Epithelial cell of proximal tubule (primary cell): ENCODE data around the gene PFKP. TPM values are rescaled to one million over a fixed set of nuclear protein-coding genes. Genes with fewer than 3 reads are reported as not detected.

Experiments
- DNase-seq: peaks from one replicate; pipeline ENCODE4 v3.0.0-alpha.2; 2011; ENCODE audit warnings: low read depth
- H3K4me3 ChIP-seq: 2 replicates; pipeline ENCODE4 v1.5.1; 2011; ENCODE audit warnings: low read depth, mild to moderate bottlenecking, low read length
- total RNA-seq: library from RNA; depleted of rRNA; stranded (reverse); fragments of >200 nt; gene quantifications from 2 replicates; pipeline ENCODE4 v1.2.3, GENCODE V29; 2015
- TF ChIP-seq, protein P1 (sequence below): conservative IDR thresholded peaks from 2 replicates; pipeline ENCODE4 v1.5.1; 2012; ENCODE audit warnings: low read depth, mild to moderate bottlenecking, low read length

Gene PFKP
- total RNA-seq, 1 donor from 2014 or later: 402 TPM

DNA sequence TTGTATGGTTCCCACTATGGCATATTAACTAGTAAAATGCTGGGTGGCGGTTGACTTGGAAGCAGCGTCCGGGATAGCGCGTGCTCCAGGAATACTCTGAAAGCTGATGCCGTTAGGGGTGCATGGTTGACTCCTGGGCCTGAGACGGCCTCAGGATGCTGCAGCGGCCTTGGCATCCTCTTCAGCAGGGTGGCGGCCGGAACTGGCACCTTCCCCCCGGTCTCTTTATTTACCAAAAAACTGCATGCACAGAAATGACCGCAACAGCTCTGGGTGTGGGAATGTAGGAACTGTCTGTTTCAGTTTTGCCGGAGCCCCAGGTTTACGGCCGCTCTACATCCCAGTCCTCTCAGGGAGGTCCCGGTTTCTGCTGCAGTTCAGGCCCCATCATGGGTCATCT is 28.8 kb downstream of the PFKP start:
- TF ChIP-seq, protein P1, sequence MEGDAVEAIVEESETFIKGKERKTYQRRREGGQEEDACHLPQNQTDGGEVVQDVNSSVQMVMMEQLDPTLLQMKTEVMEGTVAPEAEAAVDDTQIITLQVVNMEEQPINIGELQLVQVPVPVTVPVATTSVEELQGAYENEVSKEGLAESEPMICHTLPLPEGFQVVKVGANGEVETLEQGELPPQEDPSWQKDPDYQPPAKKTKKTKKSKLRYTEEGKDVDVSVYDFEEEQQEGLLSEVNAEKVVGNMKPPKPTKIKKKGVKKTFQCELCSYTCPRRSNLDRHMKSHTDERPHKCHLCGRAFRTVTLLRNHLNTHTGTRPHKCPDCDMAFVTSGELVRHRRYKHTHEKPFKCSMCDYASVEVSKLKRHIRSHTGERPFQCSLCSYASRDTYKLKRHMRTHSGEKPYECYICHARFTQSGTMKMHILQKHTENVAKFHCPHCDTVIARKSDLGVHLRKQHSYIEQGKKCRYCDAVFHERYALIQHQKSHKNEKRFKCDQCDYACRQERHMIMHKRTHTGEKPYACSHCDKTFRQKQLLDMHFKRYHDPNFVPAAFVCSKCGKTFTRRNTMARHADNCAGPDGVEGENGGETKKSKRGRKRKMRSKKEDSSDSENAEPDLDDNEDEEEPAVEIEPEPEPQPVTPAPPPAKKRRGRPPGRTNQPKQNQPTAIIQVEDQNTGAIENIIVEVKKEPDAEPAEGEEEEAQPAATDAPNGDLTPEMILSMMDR: no peak
- DNase-seq: no peak
- peak overlapping the region; percentile 7 for H3K4me3 ChIP-seq

DNA sequence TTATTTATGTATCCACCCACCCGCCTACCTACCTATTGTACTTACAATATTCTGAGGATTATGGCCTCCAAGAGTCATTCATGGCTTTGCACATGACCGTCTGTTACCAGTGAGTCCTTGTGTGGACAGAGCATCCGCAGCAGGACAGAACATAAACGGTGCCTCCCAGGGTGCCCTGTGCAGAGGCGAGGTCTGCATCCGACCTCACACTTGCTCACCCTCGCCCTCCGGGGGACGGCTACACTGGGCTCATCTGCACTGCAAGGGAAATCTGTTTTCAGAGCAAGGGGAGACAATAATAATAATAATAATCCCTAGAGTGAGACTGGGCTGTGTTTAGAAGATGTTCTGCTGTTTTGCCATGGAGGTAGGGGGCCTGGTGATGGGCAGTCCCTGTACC is 29.8 kb downstream of the PFKP start:
- H3K4me3 ChIP-seq: no peak overlapping the region
- DNase-seq: no peak
- TF ChIP-seq, protein P1: no peak

DNA sequence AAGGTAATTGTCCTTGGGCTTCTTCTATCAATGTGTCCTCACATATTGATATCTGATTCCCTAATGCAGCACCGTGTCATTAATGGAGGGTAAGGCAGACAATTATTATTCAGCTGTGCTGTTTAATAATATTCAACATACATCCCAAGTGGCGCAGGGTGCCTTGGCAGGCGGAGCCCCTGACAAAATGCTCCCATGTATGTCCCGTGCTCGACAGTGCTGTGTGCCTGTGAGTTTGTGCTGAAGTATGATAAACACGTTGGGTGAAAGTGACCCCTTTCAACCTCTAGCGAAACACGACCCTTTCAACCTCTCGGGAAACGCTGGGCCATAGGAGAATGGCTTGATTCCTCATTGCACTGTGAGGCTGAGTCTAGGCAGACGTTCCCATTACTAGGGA is 31.3 kb downstream of the PFKP start:
- no peak overlapping the region for H3K4me3 ChIP-seq
- DNase-seq: no peak
- TF ChIP-seq, protein P1: no peak

DNA sequence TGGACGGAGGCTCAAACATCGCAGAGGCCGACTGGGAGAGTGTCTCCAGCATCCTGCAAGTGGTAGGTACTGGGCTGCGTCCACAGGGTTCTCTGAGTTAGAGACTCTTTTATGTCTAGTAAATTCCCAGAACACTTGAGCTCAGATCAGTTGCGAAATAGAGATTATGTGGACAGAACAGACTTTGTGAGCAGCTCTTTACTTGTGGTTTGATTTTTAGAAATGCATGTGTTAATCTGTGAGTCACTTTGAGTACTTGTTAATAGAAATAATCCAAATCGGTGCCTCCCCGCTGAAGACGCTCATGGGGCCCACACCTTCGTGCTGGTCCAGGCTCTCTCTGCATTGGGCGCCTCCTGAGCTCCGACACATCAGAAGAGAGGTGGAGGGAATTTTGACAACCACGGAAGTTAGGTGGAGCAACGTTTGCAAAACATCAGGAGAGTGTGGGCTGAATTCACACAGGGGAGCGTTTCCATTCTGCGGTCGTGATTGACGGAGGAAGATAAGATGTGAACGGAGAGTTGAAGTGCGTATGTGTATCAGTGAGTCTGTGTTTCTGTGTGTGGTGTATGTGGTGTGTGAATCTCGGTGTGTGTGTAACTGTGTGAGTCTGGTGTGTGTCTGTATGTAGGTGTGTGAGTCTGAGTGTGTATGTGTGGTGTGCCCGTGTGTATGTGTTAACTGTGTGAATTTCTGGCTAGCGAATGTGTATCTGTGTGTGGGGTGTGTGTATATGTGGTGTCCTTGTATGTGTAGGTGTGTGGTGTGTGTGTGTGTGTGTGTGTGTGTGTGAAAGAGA is 32.1 kb downstream of the PFKP start:
- no peak for DNase-seq
- TF ChIP-seq, protein P1: no peak
- no peak overlapping the region for H3K4me3 ChIP-seq

DNA sequence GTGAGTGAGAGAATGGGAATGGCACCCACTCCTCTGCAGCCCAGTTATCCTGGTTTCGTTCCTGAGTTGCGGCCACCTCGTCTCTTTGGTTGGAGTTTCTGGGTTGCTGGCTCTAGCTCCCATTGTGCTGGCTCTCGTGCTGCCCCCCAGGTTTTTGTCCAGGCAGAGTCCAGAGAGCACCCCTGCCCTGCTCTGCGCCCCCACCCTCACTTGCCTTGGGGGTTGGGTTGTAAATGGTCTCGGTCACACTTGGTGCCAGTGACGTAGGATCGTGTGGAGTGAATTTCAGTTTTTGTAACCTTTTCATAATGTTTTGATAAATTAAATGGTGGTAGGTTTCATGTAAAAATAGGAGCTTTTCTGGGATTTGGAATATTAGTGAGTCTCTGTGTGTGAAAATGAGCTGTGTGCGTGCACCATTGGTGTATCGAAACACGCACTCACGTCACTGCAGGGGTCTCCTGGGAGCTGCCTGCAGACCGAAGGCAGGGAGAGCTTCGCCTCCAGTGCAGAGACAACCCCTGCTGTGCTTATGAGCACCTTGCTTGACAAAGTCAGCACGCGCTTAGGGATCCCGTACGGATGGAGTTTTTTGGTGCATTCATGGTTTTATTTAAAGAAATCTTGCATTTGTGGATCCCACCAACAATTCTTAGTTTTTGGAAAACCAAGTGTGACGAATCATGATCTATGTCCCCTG is 32.9 kb downstream of the PFKP start:
- TF ChIP-seq, protein P1: no peak
- DNase-seq: no peak

DNA sequence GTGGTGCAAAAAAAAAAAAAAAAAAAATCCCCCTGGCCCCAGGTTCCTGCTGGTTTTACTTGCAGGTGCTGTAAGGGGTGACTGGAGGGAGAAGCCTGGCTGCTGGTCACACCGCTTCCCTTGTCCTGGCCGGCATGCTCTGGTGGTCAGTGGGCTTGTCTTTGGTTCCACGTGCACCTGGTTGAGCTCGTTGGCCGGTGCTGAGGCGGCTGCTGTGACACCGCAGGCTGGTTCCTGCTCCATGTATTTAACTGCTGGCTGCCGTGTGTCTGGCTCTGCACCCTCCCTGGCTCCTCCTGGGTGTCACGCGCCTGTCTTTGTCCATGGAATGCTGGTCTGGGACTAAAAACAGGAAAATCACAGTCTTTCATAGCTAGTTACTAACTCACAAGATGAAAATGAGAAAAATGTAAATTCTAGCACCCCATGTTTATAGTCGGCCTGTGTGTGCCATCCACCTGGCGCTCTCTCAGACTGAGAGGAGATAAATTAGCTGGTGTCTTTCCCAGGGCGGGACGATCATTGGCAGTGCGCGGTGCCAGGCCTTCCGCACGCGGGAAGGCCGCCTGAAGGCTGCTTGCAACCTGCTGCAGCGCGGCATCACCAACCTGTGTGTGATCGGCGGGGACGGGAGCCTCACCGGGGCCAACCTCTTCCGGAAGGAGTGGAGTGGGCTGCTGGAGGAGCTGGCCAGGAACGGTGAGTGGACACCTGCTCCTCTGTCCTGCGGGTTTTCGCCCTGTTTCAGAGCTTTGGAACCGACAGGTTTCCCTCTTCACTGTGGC is 33.7 kb downstream of the PFKP start:
- no peak overlapping the region for H3K4me3 ChIP-seq
- TF ChIP-seq, protein P1: no peak

More for the DNA sequence above, 32.9 kb downstream of the PFKP start:
- H3K4me3 ChIP-seq: no peak overlapping the region

More for the DNA sequence above, 33.7 kb downstream of the PFKP start:
- no peak for DNase-seq
